Hematopoietic multipotent progenitor cell treated with erythropoietin and hydrocortisone succinate and interleukin-3 and kit ligand, for 6 days (in vitro differentiated cells): Measurements from ENCODE around the gene RASA2.

Experiments used
- DNase-seq: peaks from one replicate; pipeline ENCODE4 v3.0.0-alpha.2; 2015

RASA2 gene, protein sequence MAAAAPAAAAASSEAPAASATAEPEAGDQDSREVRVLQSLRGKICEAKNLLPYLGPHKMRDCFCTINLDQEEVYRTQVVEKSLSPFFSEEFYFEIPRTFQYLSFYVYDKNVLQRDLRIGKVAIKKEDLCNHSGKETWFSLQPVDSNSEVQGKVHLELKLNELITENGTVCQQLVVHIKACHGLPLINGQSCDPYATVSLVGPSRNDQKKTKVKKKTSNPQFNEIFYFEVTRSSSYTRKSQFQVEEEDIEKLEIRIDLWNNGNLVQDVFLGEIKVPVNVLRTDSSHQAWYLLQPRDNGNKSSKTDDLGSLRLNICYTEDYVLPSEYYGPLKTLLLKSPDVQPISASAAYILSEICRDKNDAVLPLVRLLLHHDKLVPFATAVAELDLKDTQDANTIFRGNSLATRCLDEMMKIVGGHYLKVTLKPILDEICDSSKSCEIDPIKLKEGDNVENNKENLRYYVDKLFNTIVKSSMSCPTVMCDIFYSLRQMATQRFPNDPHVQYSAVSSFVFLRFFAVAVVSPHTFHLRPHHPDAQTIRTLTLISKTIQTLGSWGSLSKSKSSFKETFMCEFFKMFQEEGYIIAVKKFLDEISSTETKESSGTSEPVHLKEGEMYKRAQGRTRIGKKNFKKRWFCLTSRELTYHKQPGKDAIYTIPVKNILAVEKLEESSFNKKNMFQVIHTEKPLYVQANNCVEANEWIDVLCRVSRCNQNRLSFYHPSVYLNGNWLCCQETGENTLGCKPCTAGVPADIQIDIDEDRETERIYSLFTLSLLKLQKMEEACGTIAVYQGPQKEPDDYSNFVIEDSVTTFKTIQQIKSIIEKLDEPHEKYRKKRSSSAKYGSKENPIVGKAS

DNA sequence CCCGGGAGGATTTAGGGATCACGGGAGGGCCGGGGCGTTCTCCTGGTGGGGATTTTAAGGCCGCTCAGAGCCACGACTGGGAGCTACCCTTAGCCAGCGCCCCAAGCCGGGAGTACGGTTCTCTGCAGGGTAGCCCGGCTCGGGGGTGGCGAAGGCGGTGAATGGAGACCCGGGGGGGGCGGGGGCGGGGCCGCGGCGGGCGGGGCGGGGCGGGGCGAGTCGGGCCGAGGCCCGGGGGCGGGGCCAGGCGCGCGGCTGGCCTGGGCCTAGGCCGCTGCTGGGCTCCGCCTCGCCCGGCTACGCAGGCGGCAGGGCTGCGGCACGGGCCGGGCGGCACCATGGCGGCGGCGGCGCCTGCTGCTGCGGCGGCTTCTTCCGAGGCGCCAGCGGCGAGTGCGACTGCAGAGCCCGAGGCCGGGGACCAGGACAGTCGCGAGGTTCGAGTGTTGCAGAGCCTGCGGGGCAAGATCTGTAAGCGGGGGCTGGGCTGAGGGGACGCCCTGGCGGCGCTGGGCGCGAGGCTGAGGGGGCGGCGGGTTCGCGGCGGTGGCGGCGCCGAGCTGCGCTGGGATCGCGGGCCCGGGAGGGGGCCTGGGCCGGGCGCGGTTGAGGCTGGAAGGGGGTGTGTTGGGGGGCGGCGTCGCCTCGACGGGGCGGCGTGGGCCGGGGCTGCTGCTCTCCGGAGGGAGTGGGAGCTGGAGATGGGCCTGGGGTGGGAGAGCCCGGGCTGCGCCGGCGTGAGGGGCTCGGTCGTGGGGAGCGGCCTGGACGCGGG, at the start of gene RASA2:
TSS of gene RASA2 (plus strand) at position 282 of the 775 bp plus-strand sequence. CDS start at position 339, 57 bp downstream.
- DNase-seq: peak; percentile 88

- DNase-seq: no peak
Observed at GRCh38 chr3:141439589-141439988, 47.2 kb upstream of the RASA2 start.

- DNase-seq: no peak
Observed at GRCh38 chr3:141440942-141441341, 45.9 kb upstream of the RASA2 start.

- DNase-seq: peak; percentile 91
Observed at GRCh38 chr3:141441381-141442364, 45.2 kb upstream of the RASA2 start.

DNA sequence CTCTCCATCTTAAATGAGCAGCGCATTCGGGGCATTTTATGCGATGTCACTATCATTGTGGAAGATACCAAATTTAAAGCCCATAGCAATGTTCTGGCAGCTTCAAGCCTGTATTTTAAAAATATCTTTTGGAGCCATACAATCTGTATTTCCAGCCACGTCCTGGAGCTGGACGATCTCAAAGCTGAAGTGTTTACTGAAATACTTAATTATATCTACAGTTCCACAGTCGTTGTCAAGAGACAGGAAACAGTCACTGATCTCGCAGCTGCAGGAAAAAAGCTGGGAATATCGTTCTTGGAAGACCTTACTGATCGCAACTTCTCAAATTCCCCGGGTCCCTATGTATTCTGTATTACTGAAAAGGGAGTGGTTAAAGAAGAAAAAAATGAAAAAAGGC, 44.4 kb upstream of the RASA2 start:
- no peak for DNase-seq

DNA sequence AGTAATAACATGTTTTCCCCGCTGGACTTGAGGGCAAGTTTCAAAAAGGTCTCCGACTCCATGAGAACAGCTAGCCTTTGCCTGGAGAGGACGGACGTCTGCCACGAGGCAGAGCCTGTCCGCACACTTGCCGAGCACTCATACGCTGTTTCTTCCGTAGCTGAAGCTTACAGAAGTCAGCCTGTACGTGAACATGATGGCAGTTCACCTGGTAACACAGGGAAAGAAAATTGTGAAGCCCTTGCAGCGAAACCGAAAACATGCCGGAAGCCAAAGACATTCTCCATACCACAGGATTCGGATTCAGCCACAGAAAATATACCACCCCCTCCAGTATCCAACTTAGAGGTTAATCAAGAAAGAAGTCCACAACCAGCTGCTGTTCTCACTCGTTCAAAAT, 43.9 kb upstream of the RASA2 start:
- no peak for DNase-seq

DNA sequence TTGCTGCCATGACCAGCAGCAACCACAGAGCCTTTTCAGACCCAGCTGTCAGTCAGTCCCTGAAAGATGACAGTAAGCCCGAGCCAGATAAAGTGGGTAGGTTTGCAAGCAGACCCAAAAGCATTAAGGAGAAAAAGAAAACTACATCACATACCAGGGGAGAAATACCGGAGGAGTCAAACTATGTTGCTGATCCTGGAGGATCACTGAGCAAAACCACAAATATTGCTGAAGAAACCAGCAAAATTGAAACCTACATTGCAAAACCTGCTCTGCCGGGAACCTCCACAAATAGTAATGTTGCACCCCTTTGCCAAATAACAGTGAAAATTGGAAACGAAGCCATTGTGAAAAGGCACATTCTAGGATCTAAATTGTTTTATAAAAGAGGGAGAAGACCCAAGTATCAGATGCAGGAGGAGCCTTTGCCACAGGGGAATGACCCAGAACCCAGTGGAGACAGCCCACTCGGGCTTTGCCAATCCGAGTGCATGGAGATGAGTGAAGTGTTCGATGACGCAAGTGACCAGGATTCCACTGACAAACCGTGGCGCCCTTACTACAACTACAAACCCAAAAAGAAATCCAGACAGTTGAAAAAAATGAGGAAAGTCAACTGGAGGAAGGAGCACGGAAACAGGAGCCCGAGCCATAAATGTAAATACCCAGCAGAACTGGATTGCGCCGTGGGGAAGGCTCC, 42.1 kb upstream of the RASA2 start:
- DNase-seq: no peak

GRCh38 chr3:141445990-141446389, 40.8 kb upstream of the RASA2 start:
- DNase-seq: no peak

- DNase-seq: no peak
Observed at GRCh38 chr3:141446737-141447136, 40.1 kb upstream of the RASA2 start.

- DNase-seq: no peak
Observed at GRCh38 chr3:141447383-141447782, 39.4 kb upstream of the RASA2 start.

- no peak for DNase-seq
Observed at GRCh38 chr3:141448606-141449220, 38.1 kb upstream of the RASA2 start.

DNA sequence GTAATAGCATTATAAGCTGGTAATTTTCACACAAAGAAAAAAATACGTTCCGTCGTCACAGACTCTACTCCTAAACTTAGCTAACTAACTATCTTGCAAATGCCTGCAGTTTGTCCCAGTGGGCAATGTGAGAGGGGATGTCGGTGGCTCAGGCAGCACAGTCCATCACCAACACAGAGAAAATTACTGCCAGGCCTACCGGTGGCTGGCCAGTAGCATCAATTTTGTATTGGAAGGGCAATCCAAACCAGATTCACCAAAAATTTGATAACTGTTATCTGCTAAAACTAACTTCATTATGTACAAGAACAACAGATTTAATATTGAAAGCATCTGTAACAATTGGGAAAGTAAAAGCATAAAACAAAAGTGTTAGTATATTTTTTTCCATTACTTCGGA, 37.4 kb upstream of the RASA2 start:
- DNase-seq: no peak

DNA sequence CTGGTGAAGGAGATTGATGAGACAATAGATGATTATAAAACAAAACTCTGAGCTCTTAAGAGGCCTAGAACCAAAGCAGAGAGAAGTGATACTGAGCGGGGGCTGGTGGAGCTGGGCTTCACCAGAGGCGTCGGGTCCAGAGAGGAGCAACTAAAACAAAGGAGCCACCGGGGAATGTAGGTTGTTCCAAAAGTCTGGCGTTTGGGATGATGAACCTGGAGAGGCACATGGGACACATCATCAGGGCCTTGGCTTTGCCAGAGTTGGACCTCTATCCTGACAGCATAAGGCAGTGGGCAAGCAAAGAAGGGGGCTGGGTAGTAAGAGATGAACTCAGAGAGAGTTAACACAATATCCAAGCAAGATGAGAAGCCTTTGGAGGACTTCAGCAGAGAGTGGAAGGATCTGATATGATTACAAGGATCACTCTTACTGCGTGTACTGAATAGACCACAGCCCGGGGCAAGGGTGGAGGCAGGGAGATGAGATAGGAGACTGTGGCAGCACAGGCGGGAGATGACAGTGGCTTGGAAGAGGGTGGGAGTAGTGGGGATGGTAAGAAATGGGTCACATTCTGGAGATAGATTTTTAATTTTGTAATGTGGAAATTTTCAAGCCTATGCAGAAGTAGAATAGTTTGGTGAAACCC, 36.0 kb upstream of the RASA2 start:
- peak; percentile 82 for DNase-seq

DNA sequence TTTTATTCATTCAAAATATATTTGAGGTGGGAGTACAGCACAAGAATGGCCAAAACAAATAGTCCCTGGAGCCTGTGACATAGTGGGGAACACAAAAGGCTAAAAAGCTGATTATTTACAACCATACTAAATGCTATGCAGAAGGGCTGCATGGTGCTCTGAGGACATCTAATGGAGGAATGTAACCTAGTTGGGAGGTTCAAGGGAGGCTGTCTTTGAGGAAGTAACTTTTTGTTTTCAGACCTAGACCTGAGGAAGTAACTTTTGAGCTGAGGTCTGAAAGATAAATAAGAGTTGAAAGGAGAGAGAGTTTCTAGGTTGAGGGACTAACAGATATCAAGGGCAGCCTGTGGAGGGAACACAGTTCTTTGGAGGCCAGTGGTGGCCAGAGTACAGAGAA, 34.8 kb upstream of the RASA2 start:
- DNase-seq: peak; percentile 94

DNA sequence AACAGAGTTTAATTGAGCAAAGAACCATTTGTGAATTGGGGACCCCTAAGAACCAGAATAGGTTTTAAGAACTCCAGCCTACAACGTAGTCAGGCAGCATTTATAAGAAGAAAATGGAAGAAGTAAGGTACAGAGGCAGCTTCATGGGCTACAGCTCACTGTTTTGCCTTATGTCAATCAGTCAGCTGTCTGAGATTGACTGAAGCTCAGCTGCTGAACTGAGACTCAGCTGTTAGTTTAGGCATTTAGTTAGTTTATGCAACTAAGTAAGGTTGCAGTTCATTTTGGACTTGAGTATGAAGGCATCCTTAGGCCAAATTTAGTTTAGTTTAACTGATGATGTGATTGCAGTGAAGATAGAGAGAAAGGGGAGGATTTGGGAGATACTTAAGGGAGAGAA, 34.1 kb upstream of the RASA2 start:
- peak; percentile 12 for DNase-seq

GRCh38 chr3:141454054-141454453, 32.8 kb upstream of the RASA2 start:
- peak; percentile 89 for DNase-seq

DNA sequence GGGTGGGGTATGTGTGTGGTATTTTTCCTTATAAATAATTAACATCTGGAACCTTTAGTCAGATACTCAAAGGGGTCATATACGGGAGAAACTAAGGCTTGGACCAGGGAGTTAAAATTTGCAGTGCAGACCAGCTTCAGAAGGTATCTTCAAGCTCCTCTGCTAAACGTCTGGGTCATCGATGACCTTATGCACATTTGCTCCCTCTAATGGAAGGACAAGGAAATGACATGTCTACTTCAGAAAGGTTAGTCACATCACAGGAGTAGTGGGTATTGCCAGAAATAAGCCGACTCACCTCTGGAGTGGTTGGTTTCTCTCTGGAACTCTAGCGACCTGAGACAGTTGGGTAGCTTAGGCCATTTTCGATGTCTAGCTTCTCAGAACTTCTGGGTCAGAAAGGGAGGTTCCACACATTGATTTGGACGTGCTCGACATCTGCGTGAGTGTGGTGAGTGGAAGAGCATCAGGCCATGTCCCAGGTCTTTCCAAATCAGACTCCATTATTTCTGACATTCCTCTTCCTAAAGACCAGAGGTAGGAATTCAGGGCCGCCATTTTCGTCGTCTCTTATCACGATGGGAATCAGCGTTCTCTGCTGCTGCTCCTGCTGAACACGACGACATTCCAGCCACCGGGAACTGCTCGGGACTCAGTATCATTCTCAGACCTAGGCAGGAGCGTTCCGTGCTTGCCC, 31.8 kb upstream of the RASA2 start:
- peak; percentile 93 for DNase-seq

GRCh38 chr3:141455603-141456300, 31.1 kb upstream of the RASA2 start:
- DNase-seq: no peak

DNA sequence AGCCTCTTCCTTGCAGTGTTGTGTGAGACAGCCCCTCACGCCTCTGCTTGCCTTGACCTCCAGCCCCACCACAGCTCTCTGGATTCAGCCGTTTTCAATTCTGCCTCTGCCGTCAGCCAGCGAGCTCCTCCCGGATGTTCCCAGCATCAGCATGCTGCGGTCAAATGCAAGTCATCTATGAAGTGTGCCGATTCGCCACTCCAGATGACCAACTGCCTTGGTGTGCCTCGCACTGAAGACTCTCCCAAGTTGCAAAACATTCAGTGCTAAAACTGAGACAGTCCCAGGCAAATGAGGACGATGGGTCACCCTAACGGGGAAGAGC, 30.6 kb upstream of the RASA2 start:
- DNase-seq: no peak
